HepG2 (cell line): ENCODE measurements around the gene ITGB6.
"Not testable (repeated sequence)": the region's sequence is repeated elsewhere in the genome, so short reads cannot be mapped to it uniquely, and the experiment has no call there.

ENCODE experiments used
- ZNF274 ChIP-seq: sonication (generic); formaldehyde crosslinking; IDR thresholded peaks from 2 replicates; pipeline ENCODE4 v1.5.1; 2020; ENCODE audit warnings: mild to moderate bottlenecking, missing genetic modification reagents
- ZNF512 ChIP-seq: sonication (generic); formaldehyde crosslinking; IDR thresholded peaks from 2 replicates; pipeline ENCODE4 v1.4.0; 2020; ENCODE audit warnings: mild to moderate bottlenecking, missing genetic modification reagents
- ZSCAN5A ChIP-seq: sonication (generic); formaldehyde crosslinking; IDR thresholded peaks from 2 replicates; pipeline ENCODE4 v1.8.0; 2022; ENCODE audit warnings: mild to moderate bottlenecking, missing genetic modification reagents, borderline replicate concordance

GRCh38 chr2:160180690-160181089, 19.4 kb downstream of the ITGB6 start:
- not testable (repeated sequence) for TF ChIP-seq ZNF512; ZSCAN5A (CRISPR knock-in tag); ZNF274 (CRISPR knock-in tag)
